Amygdala (tissue), 56 donors: Measurements from ENCODE around the gene AMIGO3.
"Not testable (repeated sequence)": the region's sequence is repeated elsewhere in the genome, so short reads cannot be mapped to it uniquely, and the experiment has no call there.

ENCODE experiments used
- DNase-seq, 56 donors: peaks; one replicate each; lab custom pipeline; 2025; lab: John Stamatoyannopoulos, UW

AMIGO3 gene

DNA sequence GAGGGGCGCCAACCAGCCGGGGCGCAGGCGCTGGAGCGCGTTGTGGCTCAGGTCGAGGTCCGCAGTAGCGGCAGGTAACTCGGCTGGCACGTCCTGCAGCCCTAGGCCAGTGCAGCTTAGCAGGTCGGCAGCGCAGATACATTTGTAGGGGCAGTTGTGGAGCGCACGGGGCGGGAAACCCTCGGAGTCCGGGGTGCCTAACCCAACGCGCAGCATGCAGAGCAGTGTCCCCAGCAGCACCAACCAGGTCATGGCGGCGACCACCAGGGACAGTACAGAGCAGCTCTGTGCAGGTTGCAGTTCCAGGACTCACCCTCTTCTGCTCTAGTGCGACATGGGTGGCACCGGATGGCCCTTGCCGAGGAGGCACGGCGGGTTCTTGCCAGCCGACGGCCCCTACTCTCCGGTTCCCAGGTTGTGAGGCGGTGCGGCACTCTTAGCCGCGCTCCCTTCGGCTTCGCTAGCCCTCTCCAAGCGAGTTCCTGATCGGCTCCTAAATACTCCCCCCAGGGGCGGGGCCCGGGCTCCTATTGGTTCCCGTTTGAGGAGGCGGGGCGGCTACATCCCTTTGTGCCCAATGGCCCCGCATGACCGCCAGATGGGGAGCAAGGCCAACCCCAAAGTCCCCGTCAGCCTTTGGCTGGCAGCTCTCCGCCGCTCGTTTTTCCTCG lies at the start of gene AMIGO3:
Gene AMIGO3, minus strand, starts transcription at position 471 of the 671 bp plus-strand sequence. Its CDS starts 219 bp downstream, at position 252.
- peak; percentile 31 to 96 (median 88) for DNase-seq

- DNase-seq, result no peak
Measured at GRCh38 chr3:49763981-49764380, 44.5 kb upstream of the AMIGO3 start.

DNA sequence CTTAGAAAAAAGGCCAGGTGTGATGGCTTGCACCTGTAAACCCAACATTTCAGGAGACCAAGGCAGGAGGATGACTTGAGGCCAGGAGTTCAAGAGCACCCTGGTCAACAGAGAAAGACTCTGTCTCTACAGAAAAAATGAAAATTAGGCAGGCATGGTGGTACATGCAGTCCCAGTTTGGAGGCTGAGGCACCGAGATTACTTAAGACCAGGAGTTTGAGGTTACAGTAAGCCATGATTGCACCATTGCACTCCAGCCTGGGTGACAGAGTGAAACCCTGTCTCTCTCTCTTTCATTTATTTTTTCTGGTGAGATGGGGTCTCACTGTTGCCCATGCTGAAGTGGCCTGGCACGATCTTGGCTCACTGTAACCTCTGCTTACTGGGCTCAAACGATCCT lies 42.2 kb upstream of the AMIGO3 start:
- DNase-seq, result no peak

DNA sequence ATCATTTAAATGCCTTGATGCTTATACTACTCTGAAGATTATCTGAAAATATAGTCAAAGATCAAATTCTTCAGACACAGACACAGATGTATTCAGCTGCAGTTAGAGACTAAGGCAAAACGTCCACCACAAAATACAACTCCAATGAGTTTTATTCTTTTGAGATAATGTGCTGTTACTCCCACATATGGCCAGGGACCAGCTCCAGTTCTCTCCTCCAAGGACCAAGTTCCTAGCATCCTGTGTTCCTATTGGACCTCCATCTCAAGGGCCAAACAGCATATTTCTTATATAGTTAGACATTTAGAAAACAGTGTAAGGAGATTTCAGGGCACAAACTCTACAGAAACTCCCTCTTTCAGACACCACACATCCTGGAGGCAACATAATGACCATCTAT lies 39.7 kb upstream of the AMIGO3 start:
- DNase-seq, result no peak

GRCh38 chr3:49757197-49757596 lies 37.7 kb upstream of the AMIGO3 start:
- no peak for DNase-seq

- no peak for DNase-seq
Measured at GRCh38 chr3:49756036-49756435, 36.6 kb upstream of the AMIGO3 start.

GRCh38 chr3:49754536-49754935 lies 35.1 kb upstream of the AMIGO3 start:
- DNase-seq, result no peak

- no peak for DNase-seq
Measured at GRCh38 chr3:49751501-49751900, 32.0 kb upstream of the AMIGO3 start.

GRCh38 chr3:49750056-49750455 lies 30.6 kb upstream of the AMIGO3 start:
- no peak for DNase-seq

DNA sequence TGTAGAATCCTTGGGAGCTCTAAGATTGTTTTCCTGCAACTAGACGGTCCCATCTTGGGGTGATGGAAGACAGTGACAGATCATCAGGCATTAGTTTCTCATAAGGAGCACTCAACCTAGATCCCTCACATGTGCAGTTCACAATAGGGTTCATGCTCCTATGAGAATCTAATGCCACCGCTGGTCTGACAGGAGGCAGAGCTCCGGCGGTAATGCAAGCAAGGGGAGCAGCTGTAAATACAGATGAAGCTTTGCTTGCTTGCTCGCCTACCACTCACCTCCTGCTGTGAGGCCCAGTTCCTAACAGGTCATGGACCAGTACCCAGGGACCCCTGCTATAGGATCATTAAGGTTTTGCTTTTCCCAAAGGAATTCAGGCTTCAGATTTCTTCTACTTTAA lies 29.4 kb upstream of the AMIGO3 start:
- DNase-seq, result not testable (repeated sequence)

- DNase-seq, result no peak
Measured at GRCh38 chr3:49747792-49748480, 28.5 kb upstream of the AMIGO3 start.

DNA sequence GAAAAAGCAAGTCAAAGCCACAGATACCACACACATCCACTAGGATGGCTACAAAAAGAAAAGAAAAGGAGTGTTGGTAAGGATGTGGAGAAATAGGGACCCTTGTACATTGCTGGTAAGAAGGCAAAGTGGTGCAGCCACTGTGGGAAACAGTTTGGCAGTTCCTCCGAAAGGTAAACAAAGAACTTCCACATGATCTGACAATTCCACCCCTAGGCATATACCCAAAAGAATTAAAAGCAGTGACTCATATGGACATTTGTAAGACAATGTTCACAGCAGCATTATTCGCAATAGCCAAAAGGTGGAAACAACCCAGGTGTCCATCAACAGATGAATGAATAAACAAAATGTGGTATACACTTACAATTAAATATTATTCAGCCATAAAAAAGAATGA lies 26.5 kb upstream of the AMIGO3 start:
- no peak for DNase-seq

DNA sequence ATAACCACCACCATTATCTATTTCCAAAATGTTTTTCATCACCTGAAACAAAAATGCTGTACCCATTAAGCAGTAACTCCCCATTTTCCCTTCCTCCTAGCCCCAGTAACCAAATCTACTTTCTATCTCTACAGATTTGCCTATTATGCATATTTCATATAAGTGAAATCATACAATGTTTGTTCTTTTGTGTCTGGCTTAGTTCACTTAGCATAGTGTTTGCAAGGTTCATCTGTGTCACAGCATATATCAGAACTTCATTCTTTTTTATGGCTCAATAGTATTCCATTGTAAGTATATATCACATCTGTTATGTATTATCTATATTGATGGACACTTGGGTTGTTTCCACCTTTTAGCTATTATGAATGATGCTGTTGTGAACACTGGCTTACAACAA lies 20.9 kb upstream of the AMIGO3 start:
- no peak for DNase-seq

DNA sequence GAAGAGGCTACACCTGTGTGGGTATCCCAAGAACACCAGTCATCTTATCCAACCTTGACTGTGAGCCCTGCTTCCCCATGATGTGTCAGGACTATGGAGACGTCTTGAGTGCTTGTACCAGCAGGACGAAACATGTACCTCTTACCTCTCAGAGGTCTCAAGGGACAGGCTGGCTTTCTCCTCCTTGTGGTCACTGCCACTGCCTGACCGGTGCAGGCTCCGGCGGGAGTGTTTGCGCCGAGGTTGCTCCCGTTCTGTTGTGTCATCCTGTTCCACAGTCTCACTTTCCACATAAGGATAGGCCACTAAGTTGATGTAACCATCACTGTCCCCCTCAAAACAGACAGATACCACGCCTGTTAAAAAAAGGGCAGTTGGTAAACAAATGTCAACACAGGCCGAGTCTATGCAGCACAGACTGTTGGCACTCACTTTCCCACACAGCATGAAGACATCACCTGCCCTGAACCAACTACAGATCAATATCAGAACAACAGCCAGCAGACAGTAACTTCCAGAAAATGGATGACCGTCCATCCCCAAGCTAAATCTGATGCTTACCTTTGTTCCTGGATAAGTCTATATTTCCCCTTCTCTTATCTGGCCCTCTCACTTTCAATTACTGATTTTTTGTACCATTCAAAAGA lies 18.7 kb upstream of the AMIGO3 start:
- DNase-seq, result no peak

DNA sequence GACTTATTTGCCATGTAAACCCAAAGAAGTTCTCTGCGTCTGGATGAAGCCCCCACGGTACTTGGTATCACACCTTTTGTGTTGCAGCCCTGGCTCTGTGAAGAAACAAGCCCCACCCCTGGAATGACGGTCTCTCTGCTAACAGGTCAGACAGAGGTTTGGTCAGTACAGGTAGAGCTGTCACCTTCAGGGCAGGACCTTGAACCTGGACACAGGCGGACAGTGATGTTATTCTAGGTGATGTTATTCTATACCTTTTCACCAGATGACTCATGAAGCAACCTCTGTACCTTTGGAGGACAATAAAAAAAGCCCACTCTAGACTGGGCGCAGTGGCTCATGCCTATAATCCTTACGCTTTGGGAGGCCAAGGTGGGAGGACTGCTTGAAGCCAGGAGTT lies 15.3 kb upstream of the AMIGO3 start:
- no peak for DNase-seq

DNA sequence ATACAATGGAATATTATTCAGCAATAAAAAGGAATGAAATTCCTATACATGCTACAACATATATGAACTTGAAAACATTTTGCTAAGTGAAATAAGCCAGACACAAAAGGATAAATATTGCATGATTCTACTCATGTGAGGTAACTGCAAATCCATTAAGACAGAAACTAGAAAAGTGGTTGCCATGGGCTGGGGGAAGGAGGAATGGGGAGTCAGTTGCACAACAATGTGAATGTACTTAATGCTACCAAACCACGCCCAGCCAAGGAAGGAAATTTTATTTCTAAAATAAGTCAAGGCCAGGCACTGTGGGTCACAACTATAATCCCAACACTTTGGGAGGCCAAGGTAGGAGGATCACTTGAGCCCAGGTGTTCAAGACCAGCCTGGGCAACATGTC lies 14.1 kb upstream of the AMIGO3 start:
- no peak for DNase-seq

DNA sequence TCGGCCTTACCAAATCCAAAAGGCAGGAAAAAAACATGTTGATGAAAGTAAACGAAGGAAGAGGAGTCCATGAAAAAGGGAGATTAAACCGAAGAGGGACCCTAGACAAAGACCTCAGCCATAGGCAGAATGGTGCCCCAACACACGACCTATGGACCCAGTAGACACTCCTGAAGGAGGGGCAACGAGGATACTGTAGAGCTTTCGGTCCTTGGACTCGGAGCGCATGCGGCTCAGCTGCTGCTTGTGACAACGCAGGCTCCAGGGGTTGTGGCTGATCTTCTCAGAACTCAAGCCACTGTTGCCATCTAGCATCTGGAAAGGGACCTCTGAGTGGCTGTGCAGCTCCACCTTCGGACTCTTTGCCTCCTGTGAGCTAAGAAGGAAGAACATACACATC lies 13.1 kb upstream of the AMIGO3 start:
- DNase-seq, result no peak

GRCh38 chr3:49729966-49730609 lies 10.6 kb upstream of the AMIGO3 start:
- no peak for DNase-seq

- DNase-seq, result no peak
Measured at GRCh38 chr3:49727924-49728361, 8.5 kb upstream of the AMIGO3 start.

GRCh38 chr3:49727154-49727923 lies 7.9 kb upstream of the AMIGO3 start:
- DNase-seq, result no peak
